NCI-H2196 (cell line): Measurements from ENCODE around the gene WDR53.
"Not testable (repeated sequence)": the region's sequence is repeated elsewhere in the genome, so short reads cannot be mapped to it uniquely, and the experiment has no call there.

Experiments
- DNase-seq: peaks from one replicate; lab custom pipeline; 2025; ENCODE audit not compliant: unreplicated experiment; lab: John Stamatoyannopoulos, UW

WDR53 gene

GRCh38 chr3:196559826-196560225 lies 8.5 kb downstream of the WDR53 start:
- DNase-seq = no peak

GRCh38 chr3:196558476-196558875 lies 9.9 kb downstream of the WDR53 start:
- no peak for DNase-seq

GRCh38 chr3:196557236-196557635 lies 11.1 kb downstream of the WDR53 start:
- DNase-seq = no peak

DNA sequence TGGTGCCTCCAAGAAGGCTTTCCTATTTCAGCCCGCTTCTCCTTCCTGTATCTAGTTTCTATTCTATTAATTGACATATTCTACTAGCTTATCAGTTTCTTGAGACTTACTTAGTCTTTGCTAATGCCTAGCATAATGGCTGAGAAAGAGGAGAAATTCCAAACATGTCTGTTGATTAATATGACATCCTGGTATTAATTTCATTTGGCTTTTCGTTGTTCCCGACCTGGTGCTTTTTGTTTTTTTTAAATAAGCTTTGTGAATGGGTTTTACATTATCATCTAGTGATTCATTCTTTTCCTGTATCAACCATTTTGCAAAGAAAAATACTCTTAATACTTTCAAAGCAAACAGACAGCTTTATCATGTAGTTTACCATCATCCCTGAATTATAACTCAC lies 13.1 kb downstream of the WDR53 start:
- no peak for DNase-seq

DNA sequence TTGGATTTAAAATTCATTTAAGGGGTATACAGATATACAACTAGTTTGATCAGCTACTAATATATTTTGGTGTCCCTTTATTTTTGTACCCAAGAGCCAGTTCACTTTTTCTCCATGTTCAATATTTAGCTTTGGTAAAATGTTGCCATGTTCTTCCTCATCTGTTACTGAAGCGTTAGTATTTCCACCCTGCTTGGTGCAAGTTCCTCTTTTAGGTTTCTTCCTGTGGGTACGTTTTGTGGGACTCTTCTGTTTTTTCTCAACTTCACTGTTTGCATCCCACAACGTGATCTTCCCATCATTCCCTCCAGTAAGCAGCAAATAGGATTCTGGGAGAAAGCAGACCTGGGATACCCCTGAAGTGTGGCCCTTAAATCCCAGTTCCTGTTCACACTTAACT lies 14.1 kb downstream of the WDR53 start:
- DNase-seq = no peak

DNA sequence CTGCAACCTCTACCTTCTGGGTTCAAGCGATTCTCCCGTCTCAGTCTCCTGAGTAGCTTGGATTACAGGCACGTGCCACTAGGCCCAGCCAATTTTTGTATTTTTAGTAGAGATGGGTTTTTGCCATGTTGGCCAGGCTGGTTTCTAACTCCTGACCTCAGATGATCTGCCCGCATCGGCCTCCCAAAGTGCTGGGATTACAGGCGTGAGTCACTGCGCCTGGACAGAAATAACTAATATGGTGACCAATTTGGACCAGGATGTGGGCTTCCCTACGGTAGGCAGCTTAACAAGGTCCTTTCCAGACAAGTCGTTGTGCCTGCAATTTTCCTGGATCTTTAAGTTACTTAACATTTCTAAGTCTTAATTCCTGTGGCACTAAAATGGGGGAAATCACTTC lies 14.8 kb downstream of the WDR53 start:
- no peak for DNase-seq

DNA sequence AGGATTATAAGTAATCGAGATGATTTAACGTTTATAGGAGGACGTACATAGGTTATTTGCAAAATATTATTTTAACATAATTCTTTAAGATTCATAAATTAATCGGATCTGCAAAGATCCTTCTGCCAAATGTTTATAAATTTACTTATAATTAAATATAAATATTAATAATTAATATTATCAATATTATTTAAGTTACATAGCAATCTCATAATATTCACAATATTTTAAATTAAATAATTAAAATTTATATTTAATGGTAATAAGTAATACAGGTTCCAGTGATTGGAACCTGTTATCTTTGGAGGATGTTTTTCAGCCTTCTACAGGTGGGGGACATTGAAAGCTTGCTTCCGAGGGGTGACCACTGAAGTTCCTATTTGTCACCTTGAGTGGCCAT lies 16.1 kb downstream of the WDR53 start:
- DNase-seq = no peak

- DNase-seq = not testable (repeated sequence)
These were observed 18.2 kb downstream of the WDR53 start for GRCh38 chr3:196550172-196550571.

- DNase-seq = not testable (repeated sequence)
These were observed 19.0 kb downstream of the WDR53 start for GRCh38 chr3:196549312-196549711.

DNA sequence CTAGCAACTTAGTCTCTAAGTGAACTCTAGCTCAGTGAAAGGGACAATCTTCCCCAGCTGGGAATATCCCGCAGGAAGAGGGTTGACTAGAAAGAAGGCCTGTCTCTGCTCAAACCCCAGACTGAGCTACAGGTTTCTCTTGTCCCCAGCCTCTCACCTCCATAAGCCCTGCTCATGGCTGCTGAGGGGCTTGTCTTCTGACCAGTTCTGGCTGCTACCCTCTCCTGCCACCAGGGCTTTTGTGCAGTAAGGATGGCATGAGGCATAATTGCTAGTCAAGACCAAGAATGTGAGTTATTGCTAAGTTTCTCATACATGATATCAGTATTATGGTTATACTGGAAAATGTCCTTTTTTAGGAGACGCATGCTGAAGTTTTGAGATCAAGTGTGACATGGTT lies 21.3 kb downstream of the WDR53 start:
- DNase-seq = no peak

GRCh38 chr3:196546537-196546936 lies 21.8 kb downstream of the WDR53 start:
- DNase-seq = no peak

DNA sequence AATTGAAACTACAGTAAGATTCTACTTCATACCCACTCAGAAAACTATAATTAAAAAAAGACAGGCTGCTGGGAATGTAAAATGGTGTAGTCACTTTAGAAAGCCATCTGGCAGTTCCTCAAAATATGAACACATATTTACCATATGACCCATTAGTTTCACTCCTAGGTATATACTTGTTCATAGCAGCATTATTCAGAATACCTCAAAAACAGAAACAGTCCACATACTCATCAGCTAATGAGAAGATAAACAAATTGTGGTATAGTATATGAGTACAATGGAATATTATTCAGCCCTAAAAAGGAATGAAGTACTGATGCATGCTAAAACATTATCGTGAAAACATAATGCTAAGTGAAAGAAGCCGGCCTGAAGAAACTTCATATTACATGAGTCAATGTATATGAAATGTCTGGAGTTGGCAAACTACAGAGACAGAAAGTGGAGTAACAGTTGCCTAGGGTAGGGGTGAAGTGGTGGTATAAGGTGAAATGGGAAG lies 23.8 kb downstream of the WDR53 start:
- DNase-seq = no peak

GRCh38 chr3:196541684-196542445 lies 26.5 kb downstream of the WDR53 start:
- no peak for DNase-seq

- DNase-seq = peak; percentile 72
These were observed 30.9 kb downstream of the WDR53 start for GRCh38 chr3:196537319-196537984.

- no peak for DNase-seq
These were observed 35.1 kb downstream of the WDR53 start for GRCh38 chr3:196533260-196533681.

DNA sequence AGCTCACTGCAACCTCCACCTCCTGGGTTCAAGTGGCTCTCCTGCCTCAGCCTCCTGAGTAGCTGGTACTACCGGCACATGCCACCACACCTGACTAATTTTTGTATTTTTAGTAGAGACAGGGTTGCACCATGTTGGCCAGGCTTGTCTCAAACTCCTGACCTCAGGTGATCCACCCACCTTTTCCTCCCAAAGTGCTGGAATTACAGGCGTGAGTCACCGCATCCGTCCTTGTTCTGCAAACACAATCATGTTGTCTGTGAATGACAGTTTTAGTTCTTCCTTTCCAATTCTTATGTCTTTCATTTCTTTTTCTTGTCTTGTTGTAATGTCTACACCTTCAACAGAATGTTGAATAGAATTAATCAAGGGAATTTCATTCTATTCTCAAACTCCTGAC lies 36.9 kb downstream of the WDR53 start:
- no peak for DNase-seq

DNA sequence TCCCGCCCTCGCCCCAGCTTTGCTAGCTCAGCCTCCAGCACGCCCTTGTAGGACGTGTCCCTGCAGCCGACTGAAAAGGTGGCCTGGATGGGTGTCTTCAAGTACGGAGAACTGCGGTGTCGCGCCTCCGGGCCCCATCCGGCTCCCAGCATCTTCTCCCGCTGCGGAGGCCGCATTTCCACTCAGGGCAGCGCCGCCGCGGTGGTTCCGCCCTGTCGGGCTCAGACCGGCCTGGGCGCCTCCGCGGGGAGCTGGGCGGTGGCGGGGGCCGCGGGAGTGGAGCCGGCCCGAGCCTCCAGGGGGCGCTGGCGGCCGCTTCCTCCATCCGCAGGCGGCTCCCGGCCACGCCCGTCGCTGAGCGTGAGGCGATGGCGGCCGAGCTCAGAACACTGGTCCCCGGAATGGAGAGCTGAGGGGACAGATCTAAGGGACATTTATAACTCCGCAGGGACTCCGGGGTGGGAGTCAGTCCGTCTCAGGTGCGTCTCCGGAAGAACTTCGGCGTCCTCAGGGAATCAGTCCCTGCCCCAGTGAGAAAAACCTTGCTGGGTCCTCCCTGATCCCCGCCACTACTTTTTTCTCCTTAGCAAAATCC lies 39.6 kb downstream of the WDR53 start:
- DNase-seq = peak; percentile 89

DNA sequence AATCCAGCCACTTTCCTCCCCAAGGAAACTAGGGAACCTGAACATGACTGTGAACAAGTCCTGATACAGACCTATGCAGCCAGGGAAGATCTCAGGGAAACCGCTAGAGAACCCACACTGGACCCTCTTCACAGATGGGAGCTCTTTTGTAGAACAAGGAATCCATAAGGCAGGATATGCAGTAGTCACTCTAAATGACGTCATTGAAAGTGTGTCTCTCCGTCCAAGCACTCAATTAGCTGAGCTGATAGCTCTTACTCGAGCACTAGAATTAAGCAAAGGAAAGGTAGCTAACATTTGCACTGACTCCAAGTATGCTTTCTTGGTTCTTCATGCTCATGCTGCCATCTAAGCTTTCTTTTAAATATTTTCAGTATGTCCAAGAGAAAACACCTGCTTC lies 43.2 kb downstream of the WDR53 start:
- DNase-seq = no peak

- DNase-seq = no peak
These were observed 43.8 kb downstream of the WDR53 start for GRCh38 chr3:196524527-196524926.

DNA sequence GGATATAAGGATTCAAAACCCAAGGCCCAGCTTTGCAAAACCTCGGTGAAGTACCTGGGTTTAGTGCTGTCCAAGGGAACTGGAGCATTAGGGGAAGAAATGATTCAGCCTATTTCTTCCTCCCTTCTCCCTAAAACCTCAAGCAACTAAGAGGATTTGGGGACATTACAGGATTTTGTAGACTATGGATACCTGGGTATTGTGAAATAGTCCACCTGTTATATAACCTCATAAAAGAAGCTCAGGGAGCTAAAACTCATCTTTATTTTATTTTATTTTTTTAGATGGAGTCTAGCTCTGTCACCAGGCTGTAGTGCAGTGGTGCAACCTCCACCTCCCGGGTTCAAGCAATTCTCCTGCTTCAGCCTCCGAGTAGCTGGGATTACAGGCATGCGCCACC lies 44.5 kb downstream of the WDR53 start:
- no peak for DNase-seq

- DNase-seq = not testable (repeated sequence)
These were observed 47.1 kb downstream of the WDR53 start for GRCh38 chr3:196521291-196521690.

GRCh38 chr3:196519718-196520082 lies 48.7 kb downstream of the WDR53 start:
- DNase-seq = no peak
